IMR-90 (cell line): ENCODE results near the gene FMNL1. TPM values are rescaled to one million over a fixed set of nuclear protein-coding genes. Genes with fewer than 3 reads are reported as not detected.
A peak's percentile ranks its signal among the peaks of the same experiment; 100 is the strongest.

Source experiments
- ATAC-seq: fragments of 200-7000 bp; cut with Tn5 transposase; 2 replicates; pipeline ENCODE4 v1.9.1; 2020; ENCODE audit warnings: low read depth, mild to moderate bottlenecking, moderate library complexity
- BruUV-seq: library from RNA; stranded (reverse); fragments of 400-500 nt; replicated peaks from 2 replicates; lab custom pipeline; 2021; lab: Mats Ljungman, UMichigan
- CTCF ChIA-PET: fragments of 300-600 bp; formaldehyde crosslinking; extraction: SDS; loops from one replicate; lab custom pipeline; 2021; ENCODE audit warnings: antibody characterized with exemption; lab: Yijun Ruan, JAX
- POLR2A ChIA-PET: fragments of 300-600 bp; sonication (Branson Sonifier 250); formaldehyde crosslinking; loops from one replicate; lab custom pipeline; 2022; ENCODE audit warnings: antibody characterized with exemption; ENCODE audit not compliant: unreplicated experiment; lab: Charles Lee
- DNase-seq: peaks from one replicate; pipeline ENCODE4 v3.0.0; 2013
- H2AFZ ChIP-seq: replicated peaks from 2 replicates; pipeline ENCODE3; 2013; ENCODE audit warnings: low read length, mild to moderate bottlenecking; ENCODE audit not compliant: poor library complexity
- H2AK5ac ChIP-seq: 2 replicates; pipeline ENCODE4 v1.6.1; 2013; ENCODE audit warnings: low read depth, low read length, inconsistent platforms
- H2AK9ac ChIP-seq: replicated peaks from 2 replicates; pipeline ENCODE3; 2013; ENCODE audit warnings: mild to moderate bottlenecking, low read depth, low read length, moderate library complexity; ENCODE audit not compliant: poor library complexity
- H2BK120ac ChIP-seq: 2 replicates; pipeline ENCODE4 v1.6.1; 2013; ENCODE audit warnings: low read depth, low read length, inconsistent platforms
- H2BK15ac ChIP-seq: 3 replicates; pipeline ENCODE4 v1.6.1; 2013; ENCODE audit warnings: low read depth, low read length, inconsistent platforms
- H2BK20ac ChIP-seq: 2 replicates; pipeline ENCODE4 v1.6.1; 2013; ENCODE audit warnings: low read depth, mild to moderate bottlenecking, inconsistent platforms, low read length, moderate library complexity
- H2BK5ac ChIP-seq: 2 replicates; pipeline ENCODE4 v1.6.1; 2013; ENCODE audit warnings: mild to moderate bottlenecking, low read depth, low read length, inconsistent platforms; ENCODE audit not compliant: poor library complexity, severe bottlenecking
- H3K14ac ChIP-seq: replicated peaks from 2 replicates; pipeline ENCODE4 v1.6.1; 2013; ENCODE audit warnings: low read depth, low read length, inconsistent platforms
- H3K18ac ChIP-seq: 2 replicates; pipeline ENCODE4 v1.6.1; 2013; ENCODE audit warnings: low read depth, low read length, control low read depth
- H3K23ac ChIP-seq: 2 replicates; pipeline ENCODE4 v1.6.1; 2013; ENCODE audit warnings: low read depth, low read length, inconsistent platforms
- H3K27ac ChIP-seq: 2 replicates; pipeline ENCODE4 v1.5.1; 2013; ENCODE audit warnings: mild to moderate bottlenecking, control low read depth, low read length; ENCODE audit not compliant: insufficient read depth
- H3K27me3 ChIP-seq: 2 replicates; pipeline ENCODE4 v1.6.1; 2013; ENCODE audit warnings: low read length; ENCODE audit not compliant: control insufficient read depth, insufficient read depth
- H3K36me3 ChIP-seq: 2 replicates; pipeline ENCODE4 v1.6.1; 2013; ENCODE audit warnings: low read length, mixed read lengths; ENCODE audit not compliant: control insufficient read depth, insufficient read depth
- H3K4ac ChIP-seq: 2 replicates; pipeline ENCODE4 v1.6.1; 2013; ENCODE audit warnings: low read depth, low read length, inconsistent platforms
- H3K4me1 ChIP-seq: 2 replicates; pipeline ENCODE4 v1.6.1; 2013; ENCODE audit warnings: low read length, mixed read lengths; ENCODE audit not compliant: control insufficient read depth, insufficient read depth
- H3K4me2 ChIP-seq: 2 replicates; pipeline ENCODE4 v1.6.1; 2013; ENCODE audit warnings: low read depth, mild to moderate bottlenecking, control low read depth, low read length, moderate library complexity
- H3K4me3 ChIP-seq: 2 replicates; pipeline ENCODE4 v1.5.1; 2013; ENCODE audit warnings: low read depth, mild to moderate bottlenecking, control low read depth, low read length, moderate library complexity; ENCODE audit not compliant: insufficient read depth
- H3K56ac ChIP-seq: 2 replicates; pipeline ENCODE4 v1.6.1; 2013; ENCODE audit warnings: low read length, inconsistent platforms; ENCODE audit not compliant: insufficient read depth; ENCODE audit errors: extremely low read depth
- H3K79me1 ChIP-seq, 2 experiments: 2 replicates each; pipeline ENCODE4 v1.6.1; 2013; ENCODE audit warnings: low read length in 2 of 2, inconsistent platforms in 1 of 2, low read depth in 1 of 2
- H3K9ac ChIP-seq: 2 replicates; pipeline ENCODE4 v1.6.1; 2013; ENCODE audit warnings: low read depth, low read length, control low read depth
- H3K9me1 ChIP-seq: 2 replicates; pipeline ENCODE4 v1.6.1; 2013; ENCODE audit warnings: low read length, inconsistent platforms; ENCODE audit not compliant: insufficient read depth
- H3K9me3 ChIP-seq: 2 replicates; pipeline ENCODE4 v1.6.1; 2013; ENCODE audit warnings: low read length; ENCODE audit not compliant: control insufficient read depth, insufficient read depth
- H4K20me1 ChIP-seq: 2 replicates; pipeline ENCODE4 v1.6.1; 2013; ENCODE audit warnings: low read length, inconsistent platforms; ENCODE audit not compliant: insufficient read depth
- H4K5ac ChIP-seq: 2 replicates; pipeline ENCODE4 v1.6.1; 2013; ENCODE audit warnings: mild to moderate bottlenecking, low read depth, low read length, control low read depth
- H4K8ac ChIP-seq, 2 experiments: 2 replicates each; pipeline ENCODE4 v1.6.1; 2013; ENCODE audit warnings: low read depth in 2 of 2, low read length in 2 of 2, control low read depth in 1 of 2, inconsistent platforms in 1 of 2
- H4K91ac ChIP-seq: 2 replicates; pipeline ENCODE4 v1.6.1; 2013; ENCODE audit warnings: low read depth, low read length, inconsistent platforms; ENCODE audit not compliant: insufficient read depth
- BHLHE40 ChIP-seq: fragments of 150-350 bp; IDR thresholded peaks from 2 replicates; pipeline ENCODE4 v1.6.1; 2016; ENCODE audit warnings: mild to moderate bottlenecking, low read depth, low read length
- CEBPB ChIP-seq: IDR thresholded peaks from 2 replicates; pipeline ENCODE4 v1.6.1; 2012; ENCODE audit warnings: low read depth, low read length, improper control_type of control experiment
- CHD1 ChIP-seq: IDR thresholded peaks from 2 replicates; pipeline ENCODE4 v1.6.1; 2012; ENCODE audit warnings: low read depth, low read length, improper control_type of control experiment
- FOS ChIP-seq: fragments of 150-350 bp; IDR thresholded peaks from 2 replicates; pipeline ENCODE4 v1.6.1; 2016; ENCODE audit warnings: low read depth, low read length
- MAFK ChIP-seq: IDR thresholded peaks from 2 replicates; pipeline ENCODE4 v1.6.1; 2012; ENCODE audit warnings: low read depth, low read length, improper control_type of control experiment
- MXI1 ChIP-seq: IDR thresholded peaks from 2 replicates; pipeline ENCODE4 v1.6.1; 2012; ENCODE audit warnings: low read depth, mild to moderate bottlenecking, low read length, moderate library complexity, borderline replicate concordance
- NFE2L2 ChIP-seq: fragments of 150-350 bp; IDR thresholded peaks from 2 replicates; pipeline ENCODE4 v1.6.1; 2016; ENCODE audit warnings: low read depth, mild to moderate bottlenecking, low read length
- POLR2A ChIP-seq: IDR thresholded peaks from 2 replicates; pipeline ENCODE4 v1.6.1; 2012; ENCODE audit warnings: mild to moderate bottlenecking, low read depth, low read length
- RCOR1 ChIP-seq: IDR thresholded peaks from 2 replicates; pipeline ENCODE4 v1.6.1; 2012; ENCODE audit warnings: mild to moderate bottlenecking, low read length, improper control_type of control experiment; ENCODE audit not compliant: insufficient replicate concordance
- RFX5 ChIP-seq: IDR thresholded peaks from 2 replicates; pipeline ENCODE4 v1.8.0; 2012; ENCODE audit warnings: low read depth, mild to moderate bottlenecking, low read length, moderate library complexity
- SMC3 ChIP-seq: fragments of 150-350 bp; IDR thresholded peaks from 2 replicates; pipeline ENCODE4 v1.6.1; 2016; ENCODE audit warnings: low read depth, mild to moderate bottlenecking, antibody characterized with exemption, low read length, moderate library complexity
- WGBS, 2 experiments: methylation state at CpG; one replicate each; pipeline versions ENCODE4 v1.1.5 to v1.1.7; 2013; ENCODE audit warnings: missing lambda C conversion rate in 2 of 2; ENCODE audit not compliant: insufficient read length in 1 of 2; ENCODE audit errors: extremely low coverage in 2 of 2; 5-methylcytosine and 5-hydroxymethylcytosine counted together
- dilution Hi-C: fragments of 300-500 bp; cut with HindIII; formaldehyde crosslinking; loops from one replicate; pipeline ENCODE4 v1.14.3; 2018; ENCODE audit warnings: low sequenced_read_pairs; ENCODE audit not compliant: unreplicated experiment
- in situ Hi-C: fragments of 300-500 bp; cut with MboI; formaldehyde crosslinking; loops from 3 replicates; pipeline ENCODE4 v1.14.3; 2019; ENCODE audit warnings: low sequenced_read_pairs, inconsistent platforms, mixed read lengths
- intact Hi-C: fragments of 100-400 bp; cut with micrococcal nuclease; formaldehyde crosslinking; loops from 2 replicates; pipeline ENCODE4 v1.10.0; 2022
- polyA plus RNA-seq, 3 experiments: library from polyadenylated mRNA; depleted of rRNA; stranded (reverse); fragments of >200 nt; gene quantifications; 2 replicates each; pipeline ENCODE4 v1.2.3, GENCODE V29; 2012; ENCODE audit warnings: low replicate concordance in 1 of 3
- total RNA-seq: library from RNA; depleted of rRNA; stranded (reverse); fragments of >200 nt; gene quantifications from 2 replicates; pipeline ENCODE4 v1.2.3, GENCODE V29; 2012
- TF ChIP-seq, protein P1 (sequence below): fragments of 150-350 bp; IDR thresholded peaks from 2 replicates; pipeline ENCODE4 v1.6.1; 2017; ENCODE audit warnings: mild to moderate bottlenecking, antibody characterized with exemption, low read length, low read depth
- TF ChIP-seq, protein P2 (sequence below): fragments of 150-350 bp; IDR thresholded peaks from 2 replicates; pipeline ENCODE4 v1.6.1; 2016; ENCODE audit warnings: low read depth, mild to moderate bottlenecking, low read length, moderate library complexity, borderline replicate concordance

The FMNL1 gene
- total and polyA plus RNA-seq, 2 of the 4 experiments (the other 2 are of a cell fraction) = 0.36 to 2.3 TPM

DNA sequence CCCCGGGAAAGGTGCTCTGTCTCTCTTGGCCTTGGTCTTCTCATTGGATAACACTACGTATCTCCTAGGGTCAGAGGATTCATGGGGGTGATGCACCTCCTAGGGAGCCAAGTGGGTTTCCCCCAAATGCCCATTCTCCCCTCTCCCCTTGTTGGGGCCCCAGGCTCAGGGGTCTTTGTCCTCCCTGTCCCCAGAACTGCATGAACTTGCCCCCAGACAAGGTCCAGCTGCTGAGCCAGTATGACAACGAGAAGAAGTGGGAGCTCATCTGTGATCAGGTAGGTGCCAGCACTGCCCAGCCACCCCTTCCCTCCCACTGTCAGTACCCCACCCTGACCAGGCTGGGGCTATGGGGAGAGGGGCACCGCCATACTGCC lies 8.7 kb downstream of the FMNL1 start:
- WGBS, 2 experiments = no CpG with 5 or more reads among the region's 4 CpGs
- Histone ChIP-seq H3K27ac (peak overlapping the region; percentile 91), H2AFZ (peak overlapping the region; percentile 69), H3K4me1 (peaks cover 37% of the 10 kb centered on the region), H3K4ac (peak overlapping the region; percentile 97), H2AK9ac (peak overlapping the region; percentile 44), H3K18ac (peak overlapping the region; percentile 87; the same call in 1 of the 2 replicates), H4K5ac (peak overlapping the region; percentile 13), H3K9me1 (peaks cover 24% of the 10 kb centered on the region), H2BK5ac (peak overlapping the region; percentile 21), H3K56ac (no peak overlapping the region), H2BK15ac (peak overlapping the region; percentile 86; the same call in 2 of the 3 replicates), H3K14ac (0 out of 2 replicates have a peak overlapping the region, but pooled peaks have one; percentile 41), H4K8ac (peak overlapping the region; percentile 87 to 98; a peak in 3 of 4 replicates), H3K9me3 (no peaks in the 10 kb centered on the region), H3K23ac (no peak overlapping the region), H2AK5ac (peak overlapping the region; percentile 75), H3K36me3 (no peaks in the 10 kb centered on the region), H2BK120ac (peak overlapping the region; percentile 98), H3K79me1 (peaks cover 0 to 28% of the 10 kb centered on the region in 2 experiments; a peak in 3 of 4 replicates), H3K4me3 (no peak overlapping the region), H3K9ac (no peak overlapping the region; the same call in 1 of the 2 replicates), H4K20me1 (no peaks in the 10 kb centered on the region), H4K91ac (peak overlapping the region; percentile 96; the same call in 1 of the 2 replicates), H3K27me3 (no peaks in the 10 kb centered on the region), H2BK20ac (peak overlapping the region; percentile 82; the same call in 1 of the 2 replicates), H3K4me2 (no peak overlapping the region)
- no peak for TF ChIP-seq POLR2A
- TF ChIP-seq RFX5 = no peak
- no peak for TF ChIP-seq RCOR1
- TF ChIP-seq MXI1 = no peak
- TF ChIP-seq, protein P1, sequence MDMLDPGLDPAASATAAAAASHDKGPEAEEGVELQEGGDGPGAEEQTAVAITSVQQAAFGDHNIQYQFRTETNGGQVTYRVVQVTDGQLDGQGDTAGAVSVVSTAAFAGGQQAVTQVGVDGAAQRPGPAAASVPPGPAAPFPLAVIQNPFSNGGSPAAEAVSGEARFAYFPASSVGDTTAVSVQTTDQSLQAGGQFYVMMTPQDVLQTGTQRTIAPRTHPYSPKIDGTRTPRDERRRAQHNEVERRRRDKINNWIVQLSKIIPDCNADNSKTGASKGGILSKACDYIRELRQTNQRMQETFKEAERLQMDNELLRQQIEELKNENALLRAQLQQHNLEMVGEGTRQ = no peak
- no peak for TF ChIP-seq BHLHE40
- TF ChIP-seq FOS = no peak
- TF ChIP-seq CHD1 = no peak
- TF ChIP-seq SMC3 = no peak
- no peak for TF ChIP-seq CEBPB
- TF ChIP-seq, protein P2, sequence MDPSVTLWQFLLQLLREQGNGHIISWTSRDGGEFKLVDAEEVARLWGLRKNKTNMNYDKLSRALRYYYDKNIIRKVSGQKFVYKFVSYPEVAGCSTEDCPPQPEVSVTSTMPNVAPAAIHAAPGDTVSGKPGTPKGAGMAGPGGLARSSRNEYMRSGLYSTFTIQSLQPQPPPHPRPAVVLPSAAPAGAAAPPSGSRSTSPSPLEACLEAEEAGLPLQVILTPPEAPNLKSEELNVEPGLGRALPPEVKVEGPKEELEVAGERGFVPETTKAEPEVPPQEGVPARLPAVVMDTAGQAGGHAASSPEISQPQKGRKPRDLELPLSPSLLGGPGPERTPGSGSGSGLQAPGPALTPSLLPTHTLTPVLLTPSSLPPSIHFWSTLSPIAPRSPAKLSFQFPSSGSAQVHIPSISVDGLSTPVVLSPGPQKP = no peak
- no peak for TF ChIP-seq MAFK
- TF ChIP-seq NFE2L2 = no peak
- intact Hi-C loops = no loop called here
- in situ Hi-C loops = no loop called here
- DNase-seq (no peak), ATAC-seq (no peak)
- CTCF ChIA-PET = interaction anchor here (0.8 kb wide), 1 partner anchor 95 kb away, joined by 3 read pairs; the partner anchor contains the start of gene ACBD4
- POLR2A ChIA-PET = no interaction called here
- BruUV-seq = no TSS peak
- dilution Hi-C loops = no loop called here
